ENCODE data around the gene SNX14.
"Not testable (repeated sequence)": the region's sequence is repeated elsewhere in the genome, so short reads cannot be mapped to it uniquely, and the experiment has no call there.

The SNX14 gene

DNA sequence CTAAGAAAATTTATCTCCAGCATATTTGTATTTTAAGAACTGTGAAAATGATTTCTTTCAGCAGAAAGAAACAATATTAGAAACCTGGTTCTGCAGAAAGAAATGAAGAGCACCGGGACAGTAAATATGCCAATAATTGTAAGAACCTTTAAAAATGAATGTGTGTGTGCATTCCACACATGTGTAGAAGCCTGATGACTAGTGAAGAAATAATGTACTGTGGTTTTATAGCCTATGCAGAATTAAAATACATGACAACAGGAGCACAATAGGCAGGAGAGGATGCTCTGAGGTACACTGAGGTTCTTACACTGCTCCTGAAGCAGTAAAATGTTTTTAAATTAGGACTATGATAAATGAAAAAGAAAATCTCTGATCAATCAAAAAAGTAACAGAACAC, 48.9 kb downstream of the SNX14 start:
- Histone ChIP-seq H3K23ac (ENCODE audit: low read depth, low read length, poor library complexity) (no peak overlapping the region), H2AK5ac (ENCODE audit: low read depth, low read length) (no peak overlapping the region), H3K14ac (ENCODE audit: low read length) (no peak overlapping the region), H3K4ac (ENCODE audit: low read length) (no peak overlapping the region), H3K4me1 (ENCODE audit: control insufficient read depth in 2 of 2, insufficient read depth in 1 of 2, low read depth in 1 of 2, low read length in 2 of 2) (no peaks in the 10 kb centered on the region), H3K4me3 (ENCODE audit: low read length in 2 of 2) (no peak overlapping the region), H2BK120ac (ENCODE audit: low read depth, low read length) (no peak overlapping the region), H4K91ac (ENCODE audit: low read depth, low read length, poor library complexity) (no peak overlapping the region), H3K9me3 (replicated peaks in 1 of 2; ENCODE audit: control insufficient read depth in 2 of 2, insufficient read depth in 1 of 2, low read depth in 1 of 2, low read length in 2 of 2) (no peaks in the 10 kb centered on the region), H3K27ac (replicated peaks; ENCODE audit: low read length) (no peak overlapping the region), H3K36me3 (replicated peaks in 1 of 2; ENCODE audit: control insufficient read depth in 2 of 2, insufficient read depth in 2 of 2, low read length in 2 of 2) (peaks cover 0 to 53% of the 10 kb centered on the region in 2 donors), H3K18ac (ENCODE audit: low read length) (no peak overlapping the region), H2BK15ac (ENCODE audit: low read length) (no peak overlapping the region), H3K4me2 (ENCODE audit: insufficient read depth, low read length, poor library complexity, severe bottlenecking) (no peak overlapping the region), H3K9ac (ENCODE audit: low read depth, low read length, poor library complexity) (no peak overlapping the region), H2AFZ (ENCODE audit: low read length) (no peak overlapping the region), H2BK5ac (ENCODE audit: low read length) (no peak overlapping the region), H3K79me1 (ENCODE audit: low read depth, low read length) (no peaks in the 10 kb centered on the region), H4K8ac (ENCODE audit: low read depth, low read length) (no peak overlapping the region), H3K27me3 (ENCODE audit: control insufficient read depth in 3 of 3, insufficient read depth in 3 of 3, low read depth in 1 of 3, low read length in 3 of 3) (no peaks in the 10 kb centered on the region), H2BK12ac (ENCODE audit: low read length) (no peak overlapping the region)
- WGBS, 2 donors (ENCODE audit: extremely low coverage in 2 of 2, insufficient read length in 2 of 2, insufficient replicate concordance in 1 of 2) = no CpG with 5 or more reads among the region's 1 CpG
- no peak for DNase-seq (ENCODE audit: low spot score)

- no CpG with 5 or more reads among the region's 2 CpGs for WGBS, 2 donors (ENCODE audit: extremely low coverage in 2 of 2, insufficient read length in 2 of 2, insufficient replicate concordance in 1 of 2)
- H3K14ac ChIP-seq (ENCODE audit: low read length) = no peak overlapping the region
- H3K36me3 ChIP-seq (replicated peaks in 1 of 2; ENCODE audit: control insufficient read depth in 2 of 2, insufficient read depth in 2 of 2, low read length in 2 of 2) = peaks cover 0 to 53% of the 10 kb centered on the region in 2 donors
- no peak overlapping the region for H2BK5ac ChIP-seq (ENCODE audit: low read length)
- H2AFZ ChIP-seq (ENCODE audit: low read length) = no peak overlapping the region
- no peaks in the 10 kb centered on the region for H3K4me1 ChIP-seq (ENCODE audit: control insufficient read depth in 2 of 2, insufficient read depth in 1 of 2, low read depth in 1 of 2, low read length in 2 of 2)
- DNase-seq (ENCODE audit: low spot score) = no peak
- no peak overlapping the region for H3K27ac ChIP-seq (replicated peaks; ENCODE audit: low read length)
- no peaks in the 10 kb centered on the region for H3K27me3 ChIP-seq (ENCODE audit: control insufficient read depth in 3 of 3, insufficient read depth in 3 of 3, low read depth in 1 of 3, low read length in 3 of 3)
- no peak overlapping the region for H3K9ac ChIP-seq (ENCODE audit: low read depth, low read length, poor library complexity)
- no peak overlapping the region for H3K4ac ChIP-seq (ENCODE audit: low read length)
- H2AK5ac ChIP-seq (ENCODE audit: low read depth, low read length) = no peak overlapping the region
- no peaks in the 10 kb centered on the region for H3K79me1 ChIP-seq (ENCODE audit: low read depth, low read length)
- H3K4me2 ChIP-seq (ENCODE audit: insufficient read depth, low read length, poor library complexity, severe bottlenecking) = no peak overlapping the region
- H3K9me3 ChIP-seq (replicated peaks in 1 of 2; ENCODE audit: control insufficient read depth in 2 of 2, insufficient read depth in 1 of 2, low read depth in 1 of 2, low read length in 2 of 2) = no peaks in the 10 kb centered on the region
- H2BK12ac ChIP-seq (ENCODE audit: low read length) = no peak overlapping the region
- H3K23ac ChIP-seq (ENCODE audit: low read depth, low read length, poor library complexity) = no peak overlapping the region
- no peak overlapping the region for H3K18ac ChIP-seq (ENCODE audit: low read length)
- no peak overlapping the region for H2BK120ac ChIP-seq (ENCODE audit: low read depth, low read length)
- H4K8ac ChIP-seq (ENCODE audit: low read depth, low read length) = no peak overlapping the region
- H2BK15ac ChIP-seq (ENCODE audit: low read length) = no peak overlapping the region
- H4K91ac ChIP-seq (ENCODE audit: low read depth, low read length, poor library complexity) = no peak overlapping the region
- H3K4me3 ChIP-seq (ENCODE audit: low read length in 2 of 2) = no peak overlapping the region
These were observed 56.6 kb downstream of the SNX14 start for GRCh38 chr6:85537055-85537494.

DNA sequence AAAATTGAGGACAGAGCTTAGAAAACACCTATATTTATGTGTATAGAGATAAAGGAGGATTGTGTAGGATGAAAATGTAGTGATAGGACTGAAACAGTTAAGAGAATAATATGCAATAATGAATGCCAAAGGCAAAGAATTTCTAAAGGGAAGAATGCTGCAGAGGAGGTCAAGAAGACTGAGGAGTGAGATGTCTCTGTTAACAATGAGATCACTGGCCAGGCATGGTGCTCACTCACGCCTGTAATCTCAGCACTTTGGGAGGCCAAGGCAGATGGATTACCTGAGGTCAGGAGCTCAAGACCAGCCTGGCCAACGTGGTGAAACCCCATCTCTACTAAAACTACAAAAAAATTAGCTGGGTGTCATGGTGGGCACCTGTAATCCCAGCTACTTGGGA, 69.4 kb downstream of the SNX14 start:
- not testable (repeated sequence) for H3K79me1 ChIP-seq (ENCODE audit: low read depth, low read length); H4K91ac ChIP-seq (ENCODE audit: low read depth, low read length, poor library complexity); H2BK12ac ChIP-seq (ENCODE audit: low read length); H2AK5ac ChIP-seq (ENCODE audit: low read depth, low read length); H2BK5ac ChIP-seq (ENCODE audit: low read length); H3K27ac ChIP-seq (replicated peaks; ENCODE audit: low read length); H2BK120ac ChIP-seq (ENCODE audit: low read depth, low read length); H3K27me3 ChIP-seq (ENCODE audit: control insufficient read depth in 3 of 3, insufficient read depth in 3 of 3, low read depth in 1 of 3, low read length in 3 of 3); H3K9me3 ChIP-seq (replicated peaks in 1 of 2; ENCODE audit: control insufficient read depth in 2 of 2, insufficient read depth in 1 of 2, low read depth in 1 of 2, low read length in 2 of 2); H3K14ac ChIP-seq (ENCODE audit: low read length); H3K23ac ChIP-seq (ENCODE audit: low read depth, low read length, poor library complexity); H3K18ac ChIP-seq (ENCODE audit: low read length); H3K9ac ChIP-seq (ENCODE audit: low read depth, low read length, poor library complexity); H2AFZ ChIP-seq (ENCODE audit: low read length); H3K4me2 ChIP-seq (ENCODE audit: insufficient read depth, low read length, poor library complexity, severe bottlenecking); DNase-seq (ENCODE audit: low spot score); H3K4me3 ChIP-seq (ENCODE audit: low read length in 2 of 2); H3K4ac ChIP-seq (ENCODE audit: low read length); H4K8ac ChIP-seq (ENCODE audit: low read depth, low read length); H3K4me1 ChIP-seq (ENCODE audit: control insufficient read depth in 2 of 2, insufficient read depth in 1 of 2, low read depth in 1 of 2, low read length in 2 of 2); H2BK15ac ChIP-seq (ENCODE audit: low read length)
- H3K36me3 ChIP-seq (replicated peaks in 1 of 2; ENCODE audit: control insufficient read depth in 2 of 2, insufficient read depth in 2 of 2, low read length in 2 of 2) = peaks cover 0 to 65% of the 10 kb centered on the region in 2 donors
- no CpG with 5 or more reads among the region's 2 CpGs for whole genome bisulfite sequencing, 2 donors (ENCODE audit: extremely low coverage in 2 of 2, insufficient read length in 2 of 2, insufficient replicate concordance in 1 of 2)

- Histone ChIP-seq H2BK12ac (ENCODE audit: low read length) (no peak overlapping the region), H2AFZ (ENCODE audit: low read length) (no peak overlapping the region), H3K9me3 (replicated peaks in 1 of 2; ENCODE audit: control insufficient read depth in 2 of 2, insufficient read depth in 1 of 2, low read depth in 1 of 2, low read length in 2 of 2) (no peaks in the 10 kb centered on the region), H3K4me2 (ENCODE audit: insufficient read depth, low read length, poor library complexity, severe bottlenecking) (no peak overlapping the region), H3K14ac (ENCODE audit: low read length) (no peak overlapping the region), H3K79me1 (ENCODE audit: low read depth, low read length) (no peaks in the 10 kb centered on the region), H2BK120ac (ENCODE audit: low read depth, low read length) (no peak overlapping the region), H3K18ac (ENCODE audit: low read length) (no peak overlapping the region), H3K27me3 (ENCODE audit: control insufficient read depth in 3 of 3, insufficient read depth in 3 of 3, low read depth in 1 of 3, low read length in 3 of 3) (no peaks in the 10 kb centered on the region), H3K23ac (ENCODE audit: low read depth, low read length, poor library complexity) (no peak overlapping the region), H3K4me1 (ENCODE audit: control insufficient read depth in 2 of 2, insufficient read depth in 1 of 2, low read depth in 1 of 2, low read length in 2 of 2) (no peaks in the 10 kb centered on the region), H3K4ac (ENCODE audit: low read length) (no peak overlapping the region), H3K4me3 (ENCODE audit: low read length in 2 of 2) (no peak overlapping the region), H4K91ac (ENCODE audit: low read depth, low read length, poor library complexity) (no peak overlapping the region), H2BK15ac (ENCODE audit: low read length) (no peak overlapping the region), H3K36me3 (replicated peaks in 1 of 2; ENCODE audit: control insufficient read depth in 2 of 2, insufficient read depth in 2 of 2, low read length in 2 of 2) (peaks cover 0 to 55% of the 10 kb centered on the region in 2 donors), H2BK5ac (ENCODE audit: low read length) (no peak overlapping the region), H3K9ac (ENCODE audit: low read depth, low read length, poor library complexity) (no peak overlapping the region), H2AK5ac (ENCODE audit: low read depth, low read length) (no peak overlapping the region), H4K8ac (ENCODE audit: low read depth, low read length) (no peak overlapping the region), H3K27ac (replicated peaks; ENCODE audit: low read length) (no peak overlapping the region)
- DNase-seq (ENCODE audit: low spot score) = no peak
These were observed 77.5 kb downstream of the SNX14 start for GRCh38 chr6:85516168-85516567.
